ENCODE measurements around the gene ANGPTL1.

The ANGPTL1 gene

GRCh38 chr1:178810585-178810984, 60.3 kb downstream of the ANGPTL1 start:
- no peak for DNase-seq (ENCODE audit: low read depth)
- TF ChIP-seq, protein P1, sequence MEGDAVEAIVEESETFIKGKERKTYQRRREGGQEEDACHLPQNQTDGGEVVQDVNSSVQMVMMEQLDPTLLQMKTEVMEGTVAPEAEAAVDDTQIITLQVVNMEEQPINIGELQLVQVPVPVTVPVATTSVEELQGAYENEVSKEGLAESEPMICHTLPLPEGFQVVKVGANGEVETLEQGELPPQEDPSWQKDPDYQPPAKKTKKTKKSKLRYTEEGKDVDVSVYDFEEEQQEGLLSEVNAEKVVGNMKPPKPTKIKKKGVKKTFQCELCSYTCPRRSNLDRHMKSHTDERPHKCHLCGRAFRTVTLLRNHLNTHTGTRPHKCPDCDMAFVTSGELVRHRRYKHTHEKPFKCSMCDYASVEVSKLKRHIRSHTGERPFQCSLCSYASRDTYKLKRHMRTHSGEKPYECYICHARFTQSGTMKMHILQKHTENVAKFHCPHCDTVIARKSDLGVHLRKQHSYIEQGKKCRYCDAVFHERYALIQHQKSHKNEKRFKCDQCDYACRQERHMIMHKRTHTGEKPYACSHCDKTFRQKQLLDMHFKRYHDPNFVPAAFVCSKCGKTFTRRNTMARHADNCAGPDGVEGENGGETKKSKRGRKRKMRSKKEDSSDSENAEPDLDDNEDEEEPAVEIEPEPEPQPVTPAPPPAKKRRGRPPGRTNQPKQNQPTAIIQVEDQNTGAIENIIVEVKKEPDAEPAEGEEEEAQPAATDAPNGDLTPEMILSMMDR (IDR thresholded peaks at IDR 0.05; ENCODE audit: low read depth, low read length, missing control alignments) = no peak
- no peak overlapping the region for H3K4me3 ChIP-seq (ENCODE audit: low read depth, low read length)

GRCh38 chr1:178808529-178808928, 62.3 kb downstream of the ANGPTL1 start:
- TF ChIP-seq, protein P1 (IDR thresholded peaks at IDR 0.05; ENCODE audit: low read depth, low read length, missing control alignments) = no peak
- DNase-seq (ENCODE audit: low read depth) = no peak
- H3K4me3 ChIP-seq (ENCODE audit: low read depth, low read length) = no peak overlapping the region

GRCh38 chr1:178806665-178807300, 64.1 kb downstream of the ANGPTL1 start:
- no peak for DNase-seq (ENCODE audit: low read depth)
- TF ChIP-seq, protein P1 (IDR thresholded peaks at IDR 0.05; ENCODE audit: low read depth, low read length, missing control alignments) = no peak
- no peak overlapping the region for H3K4me3 ChIP-seq (ENCODE audit: low read depth, low read length)

- DNase-seq (ENCODE audit: low read depth) = no peak
- TF ChIP-seq, protein P1 (IDR thresholded peaks at IDR 0.05; ENCODE audit: low read depth, low read length, missing control alignments) = no peak
- no peak overlapping the region for H3K4me3 ChIP-seq (ENCODE audit: low read depth, low read length)
Measured at GRCh38 chr1:178802873-178803272, 68.0 kb downstream of the ANGPTL1 start.

Measured in GM12864 (cell line).